Stimulated activated CD4-positive, alpha-beta T cell treated with anti-CD3 and anti-CD28 coated beads, Interleukin-1b, Interleukin-23, amount 100 ng/mL, for 1 hour (primary cell): ENCODE results near the gene GABPB1.

Experiments
- DNase-seq, 2 donors: peaks; one replicate each; pipeline ENCODE4 v3.0.0-alpha.2; 2020; ENCODE audit warnings: low read depth in 2 of 2

GABPB1 gene

DNA sequence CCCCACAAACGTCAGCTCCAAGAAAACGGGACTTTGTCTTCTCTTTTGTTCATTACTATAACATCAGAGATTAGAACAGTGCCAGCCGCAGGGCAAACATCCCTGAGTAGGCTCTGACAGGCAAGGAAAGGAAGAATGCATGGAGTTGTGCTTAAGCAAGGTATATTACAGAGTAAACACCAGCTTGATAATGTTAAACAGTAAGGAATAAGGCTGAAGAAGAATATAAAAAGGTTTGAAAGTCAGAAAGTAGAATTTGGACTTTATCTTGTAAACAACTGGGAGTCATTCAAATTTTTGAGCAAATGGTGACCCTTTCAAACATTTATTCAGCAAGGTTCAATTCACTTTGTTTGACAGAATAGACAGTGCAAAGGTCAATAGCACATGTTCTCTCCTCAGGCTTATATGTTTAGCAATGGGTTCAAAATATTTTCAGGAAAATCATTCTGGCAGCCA lies 11.0 kb downstream of the GABPB1 start:
- DNase-seq: no peak

GRCh38 chr15:50341616-50342136 lies 13.3 kb downstream of the GABPB1 start:
- no peak for DNase-seq

GRCh38 chr15:50340416-50340815 lies 14.6 kb downstream of the GABPB1 start:
- DNase-seq: no peak

GRCh38 chr15:50339717-50340116 lies 15.3 kb downstream of the GABPB1 start:
- DNase-seq: no peak

DNA sequence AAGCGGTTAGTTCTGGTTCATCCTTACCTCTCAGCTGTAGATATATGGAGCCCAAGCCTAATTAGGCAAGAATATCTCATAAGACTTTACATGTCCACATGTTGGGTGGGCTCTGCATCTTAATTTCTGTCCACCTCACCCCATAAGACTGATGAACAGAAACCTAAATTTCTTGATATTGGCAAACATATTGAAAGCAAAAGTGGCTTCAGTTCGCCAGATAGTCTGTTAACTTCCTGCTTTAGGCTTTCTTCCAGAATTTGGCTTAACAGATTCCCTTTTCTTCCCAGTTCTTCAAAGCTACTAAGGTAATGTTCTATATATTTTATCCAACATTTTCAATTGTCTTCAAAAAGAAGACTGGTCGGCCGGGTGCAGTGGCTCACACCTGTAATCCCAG lies 19.7 kb downstream of the GABPB1 start:
- no peak for DNase-seq

DNA sequence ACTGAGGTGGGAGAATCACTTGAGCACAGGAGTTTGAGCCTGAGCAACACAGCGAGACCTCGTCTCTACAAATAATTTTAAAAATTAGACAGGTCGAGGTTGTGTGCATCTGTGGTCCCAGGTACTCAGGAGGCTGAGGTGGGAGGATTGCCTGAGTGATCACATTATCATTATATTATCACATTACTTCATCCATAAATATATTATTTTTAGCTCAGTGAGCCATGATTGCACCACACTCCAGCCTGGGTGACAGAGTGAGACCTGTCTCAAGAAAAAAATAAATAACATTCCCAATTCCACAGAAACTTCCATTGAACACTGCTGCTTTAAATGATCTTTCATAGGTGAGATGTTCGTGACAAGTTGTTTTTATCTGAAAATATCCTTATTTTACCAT lies 21.8 kb downstream of the GABPB1 start:
- no peak for DNase-seq

DNA sequence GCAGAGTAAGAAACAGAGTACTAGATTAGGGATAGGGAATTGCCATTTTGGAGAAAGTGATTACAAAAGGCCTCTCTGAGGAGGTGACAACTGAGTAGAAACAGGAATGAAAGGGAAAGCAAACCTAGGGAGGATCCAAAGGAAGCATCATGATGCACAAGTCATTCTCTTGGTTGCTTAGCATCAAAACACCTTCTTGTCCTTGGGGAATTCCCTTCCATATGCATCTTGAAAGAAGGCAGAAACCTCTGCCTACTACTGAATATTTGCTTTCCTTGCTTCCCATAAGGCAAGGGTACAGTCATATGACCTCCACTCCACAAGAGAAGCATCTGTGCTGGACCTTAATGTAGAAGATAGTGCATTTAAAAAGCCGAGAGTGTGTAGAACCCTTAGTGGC lies 24.1 kb downstream of the GABPB1 start:
- DNase-seq: no peak

- DNase-seq: no peak
Observed at GRCh38 chr15:50328116-50328515, 26.9 kb downstream of the GABPB1 start.

GRCh38 chr15:50321680-50322210 lies 33.3 kb downstream of the GABPB1 start:
- DNase-seq: no peak

- DNase-seq: no peak
Observed at GRCh38 chr15:50320504-50320903, 34.5 kb downstream of the GABPB1 start.

GRCh38 chr15:50318697-50319096 lies 36.3 kb downstream of the GABPB1 start:
- no peak for DNase-seq

- DNase-seq: no peak
Observed at GRCh38 chr15:50315814-50316630, 39.0 kb downstream of the GABPB1 start.

DNA sequence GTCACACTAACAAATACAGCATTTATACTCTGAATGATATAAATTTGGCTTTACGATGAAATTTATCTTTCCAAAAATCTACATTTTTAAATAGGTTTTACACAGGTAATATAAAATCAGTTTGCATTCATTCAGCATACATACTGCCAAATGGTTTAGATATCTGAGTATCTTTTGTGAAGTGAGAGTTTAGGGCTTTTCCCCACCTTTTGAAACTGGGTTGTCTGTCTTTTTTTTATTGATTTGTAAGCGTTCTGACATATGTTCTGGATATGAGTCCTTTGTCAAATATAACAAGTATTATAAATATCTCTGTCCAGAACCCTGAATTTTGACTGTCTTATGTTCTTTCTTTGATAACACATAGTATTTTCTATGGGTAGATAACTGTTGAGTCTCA lies 42.4 kb downstream of the GABPB1 start:
- no peak for DNase-seq

- no peak for DNase-seq
Observed at GRCh38 chr15:50307799-50308198, 47.2 kb downstream of the GABPB1 start.

GRCh38 chr15:50304836-50305235 lies 50.2 kb downstream of the GABPB1 start:
- DNase-seq: no peak

- no peak for DNase-seq
Observed at GRCh38 chr15:50302581-50302980, 52.4 kb downstream of the GABPB1 start.

GRCh38 chr15:50298340-50298739 lies 56.7 kb downstream of the GABPB1 start:
- DNase-seq: no peak

GRCh38 chr15:50295966-50296365 lies 59.0 kb downstream of the GABPB1 start:
- DNase-seq: no peak

DNA sequence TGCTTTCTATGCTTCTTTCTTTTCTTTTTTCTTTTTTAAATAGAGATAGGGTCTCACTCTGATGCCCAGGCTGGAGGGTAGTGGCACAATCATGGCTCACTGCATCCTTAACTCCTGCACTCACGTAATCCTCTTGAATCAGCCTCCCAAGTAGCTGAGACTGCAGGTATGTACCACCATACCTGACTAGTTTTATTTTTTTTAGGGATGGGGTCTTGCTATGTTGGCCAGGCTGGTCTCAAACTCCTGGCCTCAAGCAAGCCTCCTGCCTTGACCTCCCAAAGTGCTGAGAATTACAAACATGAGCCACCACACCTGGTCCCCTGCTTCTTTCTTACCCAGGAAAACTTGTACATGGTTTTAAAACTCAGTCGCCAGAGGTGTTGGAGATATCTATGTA lies 65.2 kb downstream of the GABPB1 start:
- DNase-seq: no peak

DNA sequence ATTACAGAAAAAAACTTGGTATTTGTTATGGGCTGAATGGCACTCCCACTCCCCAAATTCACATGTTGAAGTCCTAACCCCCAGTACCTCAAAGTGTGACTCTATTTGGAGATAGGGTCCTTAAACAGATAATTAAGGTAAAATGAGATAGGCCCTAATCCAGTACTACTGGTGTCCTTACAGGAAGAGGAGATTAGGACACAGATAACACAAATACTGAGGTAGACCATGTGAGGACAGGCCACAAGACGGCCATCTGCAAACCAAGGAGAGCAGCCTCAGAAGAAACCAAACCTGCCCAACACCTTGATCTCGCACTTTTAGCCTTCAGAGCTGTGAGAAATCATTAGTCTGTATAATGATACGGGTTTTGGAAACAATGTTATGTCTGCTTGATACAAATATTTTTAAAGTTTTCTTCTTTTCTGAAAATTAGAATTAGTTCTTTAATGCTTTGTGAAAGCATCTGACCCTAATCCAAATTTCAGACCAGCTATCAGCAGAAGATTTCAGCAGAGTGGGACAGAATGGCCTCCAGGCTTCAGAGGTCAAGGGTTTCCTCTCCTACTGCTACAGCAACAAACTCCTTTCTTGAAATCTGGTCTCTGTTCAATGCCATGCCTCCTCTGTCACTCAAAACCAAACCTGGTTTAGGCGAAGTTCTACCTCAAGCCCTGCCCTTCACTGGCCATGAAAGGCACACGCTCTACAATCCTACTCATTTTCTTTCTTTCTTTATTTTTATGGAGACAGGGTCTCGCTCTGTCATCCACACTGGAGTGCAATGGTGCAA lies 67.5 kb downstream of the GABPB1 start:
- no peak for DNase-seq

GRCh38 chr15:50281427-50281826 lies 73.6 kb downstream of the GABPB1 start:
- DNase-seq: no peak

DNA sequence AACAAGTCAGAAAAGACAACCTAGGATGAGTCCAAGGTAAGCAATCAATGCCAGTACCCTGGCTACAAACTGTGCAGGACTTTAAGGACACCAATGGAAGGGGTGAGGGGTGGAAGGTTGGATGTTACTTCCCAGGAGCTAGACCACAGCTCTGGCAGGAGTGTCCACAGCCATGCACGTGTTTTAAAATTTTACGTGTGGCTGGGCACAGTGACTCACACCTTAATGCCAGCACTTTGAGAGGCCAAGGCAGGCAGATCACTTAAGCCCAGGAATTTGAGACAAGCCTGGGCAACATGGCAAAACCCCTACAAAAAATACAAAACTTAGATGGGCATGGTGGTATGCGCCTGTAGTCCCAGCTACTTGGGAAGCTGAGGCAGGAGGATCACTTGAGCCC lies 74.7 kb downstream of the GABPB1 start:
- DNase-seq: no peak

GRCh38 chr15:50278496-50278895 lies 76.5 kb downstream of the GABPB1 start:
- DNase-seq: no peak
